IPS-15b (cell line): ENCODE data around the gene MBTPS1.

Experiments used
- H3K27me3 ChIP-seq: one replicate; pipeline ENCODE4 v1.6.1; 2013; ENCODE audit warnings: low read length; ENCODE audit not compliant: control insufficient read depth, insufficient read depth
- H3K36me3 ChIP-seq: one replicate; pipeline ENCODE4 v1.6.1; 2013; ENCODE audit warnings: low read length; ENCODE audit not compliant: control insufficient read depth, insufficient read depth
- H3K4me1 ChIP-seq: one replicate; pipeline ENCODE4 v1.6.1; 2013; ENCODE audit warnings: mild to moderate bottlenecking, low read length; ENCODE audit not compliant: control insufficient read depth, insufficient read depth
- H3K4me3 ChIP-seq: one replicate; pipeline ENCODE4 v1.5.1; 2013; ENCODE audit warnings: low read depth, low read length
- H3K9ac ChIP-seq: one replicate; pipeline ENCODE4 v1.6.1; 2013; ENCODE audit warnings: low read depth, mild to moderate bottlenecking, low read length
- H3K9me3 ChIP-seq: one replicate; pipeline ENCODE4 v1.6.1; 2013; ENCODE audit warnings: mild to moderate bottlenecking, low read length; ENCODE audit not compliant: control insufficient read depth, insufficient read depth

The MBTPS1 gene

DNA sequence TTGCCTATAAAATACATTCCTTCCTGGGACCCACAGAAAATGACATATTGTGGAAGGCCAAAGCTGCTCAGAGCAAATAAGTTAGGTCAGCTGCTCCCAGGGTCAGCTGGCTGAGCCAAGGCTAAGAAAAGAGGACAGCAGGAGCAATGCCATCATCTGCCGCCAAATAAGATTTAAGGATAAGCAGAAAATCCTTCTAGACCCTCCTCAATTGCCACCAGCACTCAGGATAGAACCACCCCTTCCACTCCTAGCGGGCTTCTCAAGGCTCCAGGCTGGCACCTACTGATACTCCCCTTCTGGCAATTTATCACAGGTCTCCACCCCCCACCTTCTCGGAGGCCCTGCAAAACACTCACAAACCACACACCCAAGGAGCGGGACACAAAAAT lies 22.9 kb downstream of the MBTPS1 start:
- H3K9ac ChIP-seq: no peak overlapping the region

DNA sequence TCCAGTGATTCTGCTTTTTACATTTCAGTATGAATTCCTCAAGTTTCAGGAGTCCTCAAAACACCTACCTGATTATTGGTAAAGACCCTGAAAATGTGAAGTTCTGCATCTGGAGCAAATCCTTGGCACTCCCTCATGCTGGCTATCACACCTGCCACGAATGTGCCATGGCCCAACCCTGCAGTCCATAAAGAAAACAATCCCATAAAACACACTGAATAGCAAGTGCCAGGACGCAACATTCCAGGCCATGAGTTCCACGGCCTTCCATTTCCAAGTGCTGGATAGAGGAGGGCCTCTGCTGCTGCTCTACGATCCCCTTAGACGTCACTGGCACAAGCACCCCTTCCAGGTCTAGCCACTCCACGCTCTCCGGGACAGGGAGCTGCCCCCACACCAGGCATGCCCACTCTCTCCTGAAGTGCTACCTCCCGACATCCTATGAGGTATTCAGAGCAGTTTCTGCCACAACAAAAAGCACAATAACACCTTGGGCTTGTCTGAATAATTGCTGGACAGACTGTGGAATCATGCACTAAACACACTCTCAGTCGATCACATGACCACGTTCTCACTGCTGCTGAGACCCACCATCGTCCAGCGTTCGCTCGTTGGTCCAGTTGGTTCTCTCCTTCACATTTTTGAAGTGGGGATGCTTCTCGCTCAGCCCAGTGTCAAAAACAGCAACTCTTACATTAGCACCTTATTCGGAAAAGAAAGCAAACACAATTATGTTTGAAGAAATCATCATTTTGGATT lies 23.4 kb downstream of the MBTPS1 start:
- no peak overlapping the region for H3K4me3 ChIP-seq
- no peak overlapping the region for H3K9ac ChIP-seq
- no peaks in the 10 kb centered on the region for H3K9me3 ChIP-seq
- peaks cover 20% of the 10 kb centered on the region for H3K36me3 ChIP-seq
- H3K27me3 ChIP-seq: no peaks in the 10 kb centered on the region
- no peaks in the 10 kb centered on the region for H3K4me1 ChIP-seq

More for the DNA sequence above, 22.9 kb downstream of the MBTPS1 start:
- no peaks in the 10 kb centered on the region for H3K4me1 ChIP-seq
- H3K9me3 ChIP-seq: no peaks in the 10 kb centered on the region
- peaks cover 20% of the 10 kb centered on the region for H3K36me3 ChIP-seq
- H3K4me3 ChIP-seq: no peak overlapping the region
- H3K27me3 ChIP-seq: no peaks in the 10 kb centered on the region

DNA sequence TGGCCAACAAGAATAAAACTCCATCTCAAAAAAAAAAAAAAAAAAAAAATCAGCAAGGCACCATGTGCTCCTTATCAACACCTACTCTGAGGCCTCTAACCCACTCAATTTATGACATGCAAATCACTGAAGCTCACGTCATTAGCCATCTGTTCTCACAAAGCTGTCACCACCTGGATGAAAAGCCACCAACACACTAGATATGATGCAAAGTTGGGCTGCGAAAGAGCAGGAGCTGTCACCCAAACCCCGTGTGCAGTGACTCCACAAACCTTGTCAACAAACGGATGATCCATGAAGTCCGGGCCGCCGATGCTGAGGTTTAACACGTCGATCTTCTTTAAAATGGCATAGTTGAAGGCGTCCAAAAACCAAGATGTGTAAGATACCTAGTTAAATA lies 25.3 kb downstream of the MBTPS1 start:
- H3K27me3 ChIP-seq: no peaks in the 10 kb centered on the region
- H3K9ac ChIP-seq: no peak overlapping the region
- H3K4me3 ChIP-seq: no peak overlapping the region
- H3K4me1 ChIP-seq: no peaks in the 10 kb centered on the region
- H3K36me3 ChIP-seq: peaks cover 18% of the 10 kb centered on the region
- no peaks in the 10 kb centered on the region for H3K9me3 ChIP-seq

DNA sequence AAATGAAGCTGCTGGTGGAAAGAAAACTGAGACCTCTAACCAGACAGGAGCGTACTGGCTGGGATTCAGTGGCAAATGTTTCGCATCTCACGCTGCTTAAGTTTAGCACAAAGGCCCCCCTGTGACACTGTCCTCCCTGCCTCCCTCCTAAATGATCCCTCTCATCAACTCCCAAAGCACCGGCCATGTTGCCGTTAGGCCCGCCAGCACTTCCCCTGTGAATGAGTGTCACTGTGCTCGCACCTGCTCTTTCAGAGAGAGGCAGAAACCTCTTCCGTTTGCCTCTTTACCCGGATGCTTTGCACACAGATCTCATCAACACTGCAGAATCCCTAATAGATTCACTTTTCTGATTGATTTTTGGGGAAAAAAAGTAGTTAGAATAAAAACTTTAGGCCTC lies 26.5 kb downstream of the MBTPS1 start:
- Histone ChIP-seq H3K27me3 (no peaks in the 10 kb centered on the region), H3K9me3 (no peaks in the 10 kb centered on the region), H3K36me3 (peaks cover 19% of the 10 kb centered on the region), H3K4me1 (no peaks in the 10 kb centered on the region), H3K4me3 (no peak overlapping the region), H3K9ac (no peak overlapping the region)

DNA sequence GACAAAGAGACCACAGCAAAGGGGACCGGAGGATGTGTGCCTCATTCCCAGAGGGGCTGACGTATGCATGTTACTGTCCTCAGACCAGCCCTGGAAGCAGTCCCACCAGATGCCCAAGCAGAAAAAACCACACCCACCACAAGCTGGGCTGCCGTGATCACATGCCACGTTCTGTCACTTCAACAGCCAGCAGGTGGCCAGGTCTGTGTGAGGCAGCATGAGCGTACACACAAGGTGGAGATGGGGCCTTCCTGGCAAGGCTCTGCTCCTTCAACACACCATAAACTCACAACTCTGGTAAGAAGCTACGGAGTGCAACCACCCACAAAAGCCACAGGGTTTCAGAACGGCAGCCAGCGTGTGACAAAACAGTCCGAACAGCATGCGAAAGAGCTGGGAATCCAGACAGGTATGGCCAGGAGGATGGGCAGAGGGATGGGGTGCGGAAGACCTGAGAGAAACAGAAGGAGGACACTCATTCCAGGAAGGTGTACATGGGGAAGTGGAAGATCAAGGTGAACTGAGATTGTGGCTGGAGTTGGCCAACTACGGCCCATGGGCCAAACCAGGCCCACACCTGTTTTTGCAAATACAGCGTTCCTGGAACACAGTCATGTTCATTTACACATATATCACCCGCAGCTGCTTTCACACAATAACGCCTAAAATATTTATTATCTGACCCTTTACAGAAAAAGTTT lies 27.9 kb downstream of the MBTPS1 start:
- Histone ChIP-seq H3K27me3 (no peaks in the 10 kb centered on the region), H3K36me3 (peaks cover 14% of the 10 kb centered on the region), H3K4me1 (no peaks in the 10 kb centered on the region), H3K4me3 (no peak overlapping the region), H3K9ac (no peak overlapping the region), H3K9me3 (no peaks in the 10 kb centered on the region)

DNA sequence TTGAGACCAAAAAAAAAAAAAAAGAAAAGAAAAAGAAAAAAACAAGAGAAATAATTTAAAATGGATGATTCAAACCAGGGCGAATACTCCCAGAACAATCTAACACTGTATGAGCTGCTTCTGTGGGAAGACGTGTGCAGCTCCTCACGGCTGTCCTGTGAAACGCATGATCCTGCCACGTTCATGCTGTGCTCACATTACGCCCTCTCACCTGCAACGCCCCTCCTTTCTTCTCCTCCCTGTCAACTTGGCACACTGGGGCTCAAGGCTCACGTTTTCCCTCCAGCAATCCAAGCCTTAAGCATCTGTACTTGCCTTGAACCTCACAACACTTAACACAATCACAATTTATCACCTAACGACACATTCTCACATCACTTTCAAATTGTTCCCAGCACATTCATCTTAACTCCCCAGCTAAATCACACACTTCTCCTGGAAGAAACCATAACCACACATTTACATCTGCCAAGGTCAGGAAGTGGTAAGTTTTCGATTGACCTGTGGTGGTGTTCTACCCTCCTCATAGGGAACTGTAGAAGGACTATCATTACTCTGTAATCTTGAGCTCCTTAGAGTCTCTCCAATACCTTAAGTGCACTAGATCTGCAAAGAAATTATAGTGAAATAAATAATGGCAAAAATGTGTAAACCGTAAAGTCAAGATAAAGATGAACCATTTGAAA lies 29.1 kb downstream of the MBTPS1 start:
- Histone ChIP-seq H3K4me3 (no peak overlapping the region), H3K36me3 (peaks cover 6% of the 10 kb centered on the region), H3K4me1 (no peaks in the 10 kb centered on the region), H3K9ac (no peak overlapping the region), H3K27me3 (no peaks in the 10 kb centered on the region), H3K9me3 (no peaks in the 10 kb centered on the region)

DNA sequence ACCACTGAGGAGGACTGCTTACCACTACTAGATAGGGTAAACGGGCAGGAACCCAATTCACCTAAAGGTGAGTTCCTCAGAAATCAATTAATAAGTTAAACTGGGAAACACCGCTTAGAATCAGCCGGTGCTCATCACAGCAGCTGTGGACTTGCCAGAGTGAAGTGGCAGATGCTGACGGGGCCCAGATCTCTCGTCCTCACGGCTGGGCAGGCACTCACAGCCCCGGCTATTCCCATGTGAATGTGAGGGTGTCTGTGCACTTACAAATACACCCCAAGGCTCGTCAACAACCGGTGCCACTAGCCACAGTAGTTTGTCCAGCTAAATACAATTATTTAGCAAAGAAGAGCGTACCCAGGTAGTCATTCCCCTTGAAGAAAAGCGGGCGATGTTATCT lies 29.7 kb downstream of the MBTPS1 start:
- H3K36me3 ChIP-seq: peaks cover 4% of the 10 kb centered on the region
- H3K4me3 ChIP-seq: no peak overlapping the region
- no peaks in the 10 kb centered on the region for H3K4me1 ChIP-seq
- no peak overlapping the region for H3K9ac ChIP-seq
- H3K9me3 ChIP-seq: no peaks in the 10 kb centered on the region
- no peaks in the 10 kb centered on the region for H3K27me3 ChIP-seq

DNA sequence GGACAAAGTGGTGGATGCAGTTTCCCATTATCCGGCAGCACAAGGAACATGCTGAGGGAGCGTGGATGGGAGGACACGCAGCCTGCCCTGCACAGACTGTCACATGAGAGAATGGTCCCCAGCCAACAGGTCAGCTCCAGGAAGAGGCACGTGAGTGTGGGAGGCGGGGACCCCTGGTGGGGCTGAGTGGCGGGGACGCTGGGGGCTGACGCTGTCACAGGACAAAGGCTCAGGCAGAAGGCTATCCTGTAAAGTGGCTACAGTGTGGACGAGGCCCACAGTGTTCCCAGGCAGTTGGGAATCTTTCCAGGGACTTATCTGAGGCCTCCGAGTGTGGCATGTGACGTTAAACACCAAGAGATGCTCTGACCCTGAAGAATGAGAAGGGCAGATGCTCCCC lies 30.4 kb downstream of the MBTPS1 start:
- H3K36me3 ChIP-seq: peaks cover 4% of the 10 kb centered on the region
- no peaks in the 10 kb centered on the region for H3K4me1 ChIP-seq
- no peaks in the 10 kb centered on the region for H3K9me3 ChIP-seq
- no peaks in the 10 kb centered on the region for H3K27me3 ChIP-seq
- H3K9ac ChIP-seq: no peak overlapping the region
- no peak overlapping the region for H3K4me3 ChIP-seq

DNA sequence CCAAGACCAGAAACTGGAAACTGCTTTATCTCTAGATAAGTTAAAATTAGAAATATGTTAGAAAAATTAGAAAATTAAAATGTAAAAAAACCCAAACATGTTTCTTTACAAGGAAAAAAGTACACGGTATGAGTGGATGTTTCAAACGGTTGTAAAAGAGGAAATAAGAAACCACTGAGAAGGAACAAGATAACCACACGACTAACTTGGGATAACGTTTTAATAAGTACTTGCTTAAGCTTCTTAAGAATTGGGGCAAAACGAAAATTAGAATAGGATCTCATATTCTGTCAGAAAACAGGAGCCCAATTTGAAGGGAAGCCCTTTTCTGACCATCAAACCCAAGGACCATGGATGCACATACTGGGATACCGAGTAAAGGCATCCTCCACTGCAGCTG lies 31.0 kb downstream of the MBTPS1 start:
- H3K9ac ChIP-seq: no peak overlapping the region
- no peak overlapping the region for H3K4me3 ChIP-seq
- H3K9me3 ChIP-seq: no peaks in the 10 kb centered on the region
- H3K4me1 ChIP-seq: no peaks in the 10 kb centered on the region
- H3K36me3 ChIP-seq: peaks cover 4% of the 10 kb centered on the region
- H3K27me3 ChIP-seq: no peaks in the 10 kb centered on the region

DNA sequence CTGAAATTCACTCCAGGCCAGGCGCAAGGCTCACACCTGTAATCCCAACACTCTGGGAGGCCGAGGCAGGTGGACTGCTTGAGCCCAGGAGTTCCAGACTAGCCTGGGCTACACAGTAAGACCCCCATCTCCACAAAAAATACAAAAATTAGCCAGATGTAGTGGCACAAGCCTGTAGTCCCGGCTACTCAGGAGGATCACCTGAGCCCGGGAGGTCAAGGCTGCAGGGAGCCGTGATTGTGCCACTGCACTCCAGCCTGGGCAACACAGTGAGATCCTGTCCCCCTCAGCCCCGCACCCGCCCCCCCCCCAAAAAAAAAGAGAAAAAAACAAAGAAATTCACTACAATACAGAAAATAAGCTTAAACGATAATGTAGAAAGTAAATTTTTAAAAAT lies 31.5 kb downstream of the MBTPS1 start:
- Histone ChIP-seq H3K4me3 (no peak overlapping the region), H3K36me3 (peaks cover 4% of the 10 kb centered on the region), H3K9ac (no peak overlapping the region), H3K4me1 (no peaks in the 10 kb centered on the region), H3K27me3 (no peaks in the 10 kb centered on the region), H3K9me3 (no peaks in the 10 kb centered on the region)

DNA sequence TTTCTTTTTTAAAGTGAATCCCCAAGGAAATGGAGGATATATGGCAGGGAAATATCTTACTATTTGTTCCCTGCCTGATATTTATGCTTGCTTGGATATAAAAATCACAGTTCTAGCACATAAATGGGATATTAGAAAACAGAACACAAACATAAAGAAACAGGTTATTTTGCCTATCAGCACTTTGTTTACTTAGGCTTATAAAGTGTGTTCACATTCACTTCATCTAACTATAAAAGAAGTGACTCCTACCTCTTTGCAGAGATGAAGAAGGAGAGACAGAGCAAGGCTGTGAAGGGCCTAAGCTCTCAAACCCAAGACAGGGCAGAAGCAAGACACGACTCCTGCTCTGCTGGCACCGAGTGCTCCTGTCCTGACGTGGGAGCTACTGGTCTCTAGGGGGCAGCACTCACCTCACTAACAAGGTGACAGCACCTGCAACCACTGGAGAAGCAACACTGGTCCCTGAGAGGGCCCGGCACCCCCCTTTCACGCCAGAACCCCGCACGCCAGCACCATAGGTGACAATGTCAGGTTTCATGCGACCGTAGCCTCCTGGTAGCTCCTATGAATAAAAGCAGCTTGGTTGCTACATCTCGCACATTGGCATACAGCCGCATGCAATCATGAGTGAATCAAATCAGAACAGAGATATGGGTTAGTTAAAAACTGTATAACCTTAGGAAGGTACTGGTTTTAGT lies 32.0 kb downstream of the MBTPS1 start:
- H3K36me3 ChIP-seq: peaks cover 4% of the 10 kb centered on the region
- no peaks in the 10 kb centered on the region for H3K4me1 ChIP-seq
- no peak overlapping the region for H3K9ac ChIP-seq

More for the DNA sequence above, 32.0 kb downstream of the MBTPS1 start:
- H3K4me3 ChIP-seq: no peak overlapping the region
- H3K9me3 ChIP-seq: no peaks in the 10 kb centered on the region
- no peaks in the 10 kb centered on the region for H3K27me3 ChIP-seq
